Stimulated activated CD8-positive, alpha-beta memory T cell treated with anti-CD3 and anti-CD28 coated beads, Interleukin-12 subunit alpha, Interleukin-12 subunit beta, amount 100 ng/mL, for 24 hours (primary cell): ENCODE results near the gene BCAS1.

Source experiments
- DNase-seq: peaks from one replicate; pipeline ENCODE4 v3.0.0-alpha.2; 2020; ENCODE audit errors: extremely low read depth

BCAS1 gene

DNA sequence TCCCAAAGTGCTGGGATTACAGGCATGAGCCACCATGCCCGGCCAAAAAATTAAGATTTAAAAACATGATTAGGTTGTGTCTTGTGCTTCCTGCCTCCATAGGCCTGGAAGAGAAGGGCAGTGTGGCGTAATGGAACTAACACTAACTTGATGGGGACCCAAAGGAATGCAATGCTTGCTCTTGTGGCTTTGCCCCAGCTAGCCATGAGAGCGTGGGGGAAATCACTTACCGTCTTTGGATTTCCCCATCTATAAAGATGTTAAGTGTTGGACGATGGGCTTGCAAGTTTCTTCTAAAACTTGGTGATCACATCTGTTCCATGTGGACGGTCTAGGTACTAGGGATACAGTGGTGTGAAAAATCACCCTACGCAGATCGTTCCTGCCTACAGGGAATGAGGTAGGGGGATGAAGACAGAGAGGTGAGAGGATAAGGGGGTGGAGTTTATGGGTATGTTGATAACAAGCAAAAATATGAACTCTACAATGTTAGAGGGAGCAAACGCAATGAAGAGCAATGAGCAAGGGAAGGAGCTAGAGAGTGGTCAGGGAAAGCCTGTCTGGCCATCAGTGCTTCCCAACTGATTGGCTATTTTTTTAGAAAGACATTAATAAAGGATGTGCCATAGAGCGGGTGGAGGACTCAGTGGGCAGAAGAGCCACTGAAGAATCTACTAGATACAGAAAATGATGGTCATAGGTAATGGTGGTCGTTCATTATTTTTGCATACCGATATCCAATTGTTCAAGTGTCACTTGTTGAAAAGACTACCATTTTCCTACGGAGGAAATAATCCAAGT is 165.2 kb downstream of the BCAS1 start:
- no peak for DNase-seq

DNA sequence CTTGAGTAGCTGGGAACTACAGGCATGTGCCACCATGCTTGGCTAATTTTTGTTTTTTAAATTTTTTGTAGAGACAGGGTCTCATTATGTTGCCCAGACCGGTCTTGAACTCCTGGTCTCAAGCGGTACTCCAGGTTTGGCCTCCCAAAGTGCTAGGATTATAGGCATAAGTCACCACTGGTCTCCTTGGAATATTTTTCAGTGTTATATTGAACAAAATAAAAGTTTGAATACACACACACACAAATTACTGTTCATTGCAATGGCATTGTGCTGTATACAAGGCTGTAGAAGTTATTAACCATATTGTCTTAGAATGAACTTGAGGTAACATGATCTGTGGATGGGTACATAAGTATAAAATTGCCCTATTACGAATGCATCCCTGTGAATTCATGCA is 166.1 kb downstream of the BCAS1 start:
- DNase-seq, result no peak

DNA sequence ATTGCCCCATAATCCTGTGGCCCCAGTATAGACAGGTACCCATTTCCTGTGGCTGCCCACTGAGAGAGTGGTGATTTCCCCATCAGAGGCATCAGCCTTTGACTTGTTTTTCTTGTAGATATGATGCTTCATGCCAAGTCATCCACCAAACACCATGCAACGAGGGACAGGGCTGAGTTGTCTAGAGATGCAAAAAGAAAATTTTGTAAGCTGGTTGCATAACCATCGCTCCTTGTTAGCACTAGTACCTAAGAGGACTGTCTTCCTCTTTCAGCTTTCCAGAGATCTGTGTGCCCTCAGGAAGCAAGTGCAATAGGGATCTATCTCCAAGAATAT is 166.8 kb downstream of the BCAS1 start:
- no peak for DNase-seq

DNA sequence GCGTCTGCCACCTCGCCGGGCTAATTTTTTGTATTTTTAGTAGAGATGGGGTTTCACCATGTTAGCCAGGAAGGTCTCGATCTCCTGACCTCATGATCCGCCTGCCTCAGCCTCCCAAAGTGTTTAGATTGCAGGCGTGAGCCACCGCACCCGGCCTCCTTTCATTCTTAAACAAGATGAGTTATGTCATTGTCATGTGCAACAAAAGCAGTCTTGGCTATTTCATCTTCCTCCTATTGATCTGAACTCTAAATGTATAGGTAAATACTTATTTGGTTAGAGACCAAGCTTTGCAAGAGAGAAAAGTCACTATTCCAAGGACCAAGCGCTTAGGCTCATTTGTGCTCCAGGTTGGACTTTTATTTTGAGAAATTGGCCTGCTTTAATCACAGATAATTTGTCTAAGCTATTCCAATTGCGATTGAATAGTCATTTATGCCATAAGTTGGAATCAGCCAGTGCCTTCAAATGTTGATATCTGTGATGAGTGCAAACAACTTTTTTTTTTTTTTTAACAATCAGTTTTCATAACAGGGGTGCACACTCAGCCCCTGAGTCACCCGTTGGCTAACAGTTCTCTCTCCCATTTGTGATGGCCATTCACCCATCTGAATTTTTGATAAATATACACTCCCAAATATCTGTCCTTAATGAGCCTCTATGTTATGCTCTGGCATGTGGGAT is 167.3 kb downstream of the BCAS1 start:
- DNase-seq, result no peak

DNA sequence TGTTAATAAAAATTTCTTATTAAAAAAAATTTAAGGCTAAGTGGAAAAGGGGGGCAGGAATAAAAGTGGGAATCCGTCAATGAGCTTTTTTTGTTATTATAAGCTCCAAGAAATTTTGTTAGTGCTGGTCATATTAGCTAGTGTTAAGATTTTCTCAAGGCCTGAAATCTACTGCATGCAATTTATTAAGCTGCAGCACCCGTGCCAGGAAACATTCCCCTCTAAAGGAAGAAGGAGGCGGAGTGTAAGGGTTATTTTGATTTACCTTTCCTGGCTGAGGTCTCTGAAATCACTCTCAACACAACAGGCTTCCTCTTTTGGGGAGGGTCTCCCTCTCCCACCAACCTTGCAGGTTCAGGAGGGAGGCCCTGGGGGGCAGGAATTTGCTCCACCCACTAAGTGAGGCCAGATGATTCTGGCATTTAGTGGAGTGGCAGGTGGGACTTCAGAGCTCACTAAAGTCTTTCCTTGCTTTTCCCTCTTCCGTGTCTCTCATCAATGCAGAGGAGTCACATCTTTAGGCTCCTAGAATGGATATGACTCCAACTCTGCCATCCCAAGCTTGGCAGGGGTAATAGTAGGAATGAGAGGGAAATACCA is 168.8 kb downstream of the BCAS1 start:
- DNase-seq, result no peak

DNA sequence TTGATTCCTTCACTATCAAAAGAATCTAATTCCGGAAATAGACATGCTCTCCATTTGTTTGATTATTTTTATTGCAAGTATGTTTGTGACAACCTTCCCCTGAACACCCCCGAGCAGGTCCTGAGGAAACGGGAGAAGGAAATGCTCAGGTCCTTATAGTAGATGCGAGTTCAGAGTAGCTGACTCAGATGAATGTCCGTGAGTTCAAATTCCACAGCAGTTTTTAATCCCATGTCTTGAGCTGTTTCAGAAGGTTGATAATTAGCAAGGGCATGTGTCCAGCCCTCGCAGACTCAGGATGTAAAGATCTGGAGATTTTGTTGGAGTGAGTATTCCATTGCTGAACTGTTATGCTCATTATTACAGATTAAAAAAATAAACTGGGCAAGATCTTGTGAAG is 169.3 kb downstream of the BCAS1 start:
- no peak for DNase-seq

DNA sequence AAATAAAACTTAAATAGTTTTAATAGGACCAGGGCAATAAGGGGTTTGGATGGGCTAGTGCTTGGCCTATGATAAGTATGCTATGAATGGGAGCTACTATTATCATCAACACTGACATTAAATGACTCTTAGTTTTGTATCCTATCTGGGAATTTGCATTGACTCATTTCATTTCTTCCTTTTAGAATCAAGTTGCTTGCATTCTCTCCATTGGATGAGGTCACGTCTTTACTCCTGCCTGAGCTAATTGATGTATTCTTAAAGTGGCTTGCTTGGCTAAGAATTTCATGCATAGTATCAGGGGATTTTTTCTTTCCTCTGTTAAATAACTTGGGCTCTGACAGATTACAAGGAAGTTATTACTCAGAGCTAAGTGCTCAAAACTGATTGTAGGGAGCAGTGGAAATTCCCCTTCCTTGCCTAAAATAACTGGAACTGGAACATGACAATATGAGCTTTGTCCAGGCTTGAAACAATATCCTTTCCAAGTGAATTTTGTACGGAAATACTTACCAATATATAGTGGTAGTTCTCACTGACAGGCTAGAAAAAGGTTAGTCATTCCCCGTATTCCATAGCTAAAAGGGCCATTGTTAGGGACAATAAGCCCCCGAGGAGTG is 169.9 kb downstream of the BCAS1 start:
- no peak for DNase-seq

DNA sequence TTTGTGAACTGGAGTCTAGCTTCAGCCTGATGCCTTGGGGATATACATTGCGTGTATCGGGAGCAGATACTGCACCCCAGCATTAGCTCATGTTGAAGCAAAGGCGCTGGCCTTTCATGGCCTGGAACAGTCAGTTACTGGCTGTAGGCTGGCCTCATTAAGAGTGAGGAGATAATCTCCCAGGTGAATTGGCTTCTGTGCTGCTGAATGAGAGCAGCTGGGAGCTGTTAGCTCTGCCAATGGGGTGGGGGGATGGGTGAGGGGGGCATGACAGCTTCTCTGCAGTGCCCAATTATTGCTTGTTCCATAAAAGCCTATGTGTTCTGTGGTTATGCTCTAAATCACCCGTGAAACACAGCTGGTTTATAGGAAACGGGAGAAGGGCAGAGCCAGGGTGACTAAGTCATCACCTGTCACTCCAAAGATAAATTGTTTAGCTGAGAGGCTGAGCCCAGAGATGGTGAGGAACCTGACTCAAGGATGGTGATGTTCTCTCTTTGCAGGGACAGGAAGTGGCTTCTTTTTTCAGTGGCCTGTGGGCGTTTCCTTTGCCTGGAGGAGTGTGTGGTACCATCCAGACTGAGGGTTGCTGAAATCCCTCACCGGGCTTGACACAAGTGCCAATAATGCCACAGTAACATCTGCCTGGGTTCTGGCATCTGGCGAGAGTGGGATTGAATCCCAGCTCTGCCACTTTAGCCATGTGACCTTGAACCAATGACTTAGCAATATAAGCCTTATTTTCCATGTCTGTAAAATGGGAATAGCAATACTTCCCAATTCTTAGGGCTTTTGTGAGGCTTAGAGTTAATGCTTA is 170.8 kb downstream of the BCAS1 start:
- no peak for DNase-seq

DNA sequence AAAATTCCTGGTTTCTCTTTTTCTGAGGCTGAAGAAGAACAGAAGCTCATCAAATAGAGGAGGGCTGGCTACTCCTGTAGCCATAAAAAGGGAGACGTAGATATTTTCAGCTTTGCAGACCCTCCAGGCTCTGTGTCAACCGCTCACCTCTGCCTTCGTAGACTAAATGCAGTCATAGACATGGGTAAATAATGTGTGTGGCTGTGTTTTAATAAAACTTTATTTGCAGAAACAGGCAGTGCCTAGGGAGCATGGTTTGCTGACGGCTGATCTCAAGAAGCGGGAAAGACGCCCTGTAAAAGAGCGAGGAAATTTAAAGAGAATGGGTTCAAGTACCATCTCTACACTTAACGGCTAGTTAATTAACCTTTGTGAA is 171.8 kb downstream of the BCAS1 start:
- DNase-seq, result no peak

DNA sequence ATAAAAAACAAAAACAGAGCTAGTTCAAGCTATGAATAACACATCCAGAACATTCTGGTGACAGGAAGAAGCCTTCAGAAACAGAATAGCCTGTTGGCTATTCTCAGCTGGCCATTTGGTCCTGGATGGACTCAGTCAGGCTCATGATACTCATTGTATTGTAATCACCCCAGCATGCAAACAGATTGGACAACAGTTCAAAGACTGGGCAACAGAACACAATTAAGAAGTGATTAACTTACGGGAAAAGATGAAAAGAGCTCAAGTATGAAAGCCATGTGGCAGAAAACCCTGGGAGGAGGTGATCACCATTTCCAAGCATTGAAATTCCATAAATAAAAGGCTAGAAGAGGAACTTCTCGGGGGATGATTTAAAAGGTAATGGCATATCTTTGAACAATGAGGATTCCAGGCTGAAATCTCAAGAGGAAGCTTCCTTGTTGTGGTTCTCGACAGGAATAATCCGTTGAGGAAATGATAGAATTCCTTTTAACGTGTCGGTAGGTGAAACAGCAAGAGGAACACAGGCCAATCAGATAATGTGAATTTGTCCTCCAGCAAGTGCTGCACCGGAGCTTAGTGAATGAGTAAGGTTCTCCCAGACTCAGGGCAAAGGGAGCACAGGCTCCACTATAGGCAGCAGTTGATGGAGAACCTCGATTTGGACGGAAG is 172.4 kb downstream of the BCAS1 start:
- no peak for DNase-seq

DNA sequence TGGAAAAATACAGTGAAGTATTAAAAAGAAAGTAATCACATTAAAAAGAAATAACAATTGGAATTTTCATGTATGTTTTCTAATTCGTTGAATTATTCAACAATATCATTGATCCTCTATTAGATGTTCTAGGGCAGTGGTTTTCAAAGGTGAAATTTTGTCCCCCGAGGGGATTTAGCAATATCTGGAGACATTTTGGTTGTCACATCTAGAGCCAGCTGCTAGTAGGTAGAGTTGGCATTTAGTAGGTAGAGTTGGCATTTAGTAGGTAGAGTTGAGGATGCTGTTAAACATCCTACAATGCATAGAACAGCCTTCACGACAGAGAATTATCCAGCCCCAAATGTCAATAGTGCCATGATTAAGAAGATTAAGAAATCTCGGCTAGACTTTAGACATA is 173.7 kb downstream of the BCAS1 start:
- no peak for DNase-seq

DNA sequence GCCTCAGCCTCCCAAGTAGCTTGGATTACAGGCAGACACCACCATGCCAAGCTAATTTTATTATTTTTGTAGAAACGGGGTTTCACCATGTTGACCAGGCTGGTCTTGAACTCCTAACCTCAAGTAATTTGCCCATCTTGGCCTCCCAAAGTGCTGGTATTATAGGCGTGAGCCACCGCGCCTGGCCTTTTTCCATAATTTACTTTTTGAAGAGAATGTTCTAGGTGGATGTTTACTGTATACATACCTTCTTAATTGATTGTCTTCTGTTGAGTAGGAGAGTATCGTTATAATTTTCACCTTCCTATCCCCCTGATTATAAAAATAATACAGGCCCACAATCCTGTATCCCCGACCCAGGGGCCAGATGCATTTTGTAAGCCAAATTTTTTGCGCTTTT is 174.4 kb downstream of the BCAS1 start:
- no peak for DNase-seq

DNA sequence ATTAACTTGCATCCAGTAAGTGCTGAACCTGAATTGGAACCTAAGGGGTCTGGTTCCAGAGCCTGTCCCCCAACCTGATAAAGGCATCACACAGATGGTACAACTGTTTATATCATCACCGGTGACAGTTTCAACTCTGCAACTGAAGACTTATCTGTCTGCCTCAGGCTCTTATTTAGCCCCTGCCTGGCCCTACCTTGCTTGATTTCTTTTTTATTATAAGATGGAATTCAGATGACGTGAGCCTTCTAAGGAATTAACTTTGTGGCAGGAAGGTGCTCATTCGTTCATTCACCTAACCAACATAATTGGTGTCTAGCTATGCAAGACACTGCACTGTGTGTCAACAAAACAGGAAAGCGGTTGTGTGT is 175.0 kb downstream of the BCAS1 start:
- DNase-seq, result no peak

DNA sequence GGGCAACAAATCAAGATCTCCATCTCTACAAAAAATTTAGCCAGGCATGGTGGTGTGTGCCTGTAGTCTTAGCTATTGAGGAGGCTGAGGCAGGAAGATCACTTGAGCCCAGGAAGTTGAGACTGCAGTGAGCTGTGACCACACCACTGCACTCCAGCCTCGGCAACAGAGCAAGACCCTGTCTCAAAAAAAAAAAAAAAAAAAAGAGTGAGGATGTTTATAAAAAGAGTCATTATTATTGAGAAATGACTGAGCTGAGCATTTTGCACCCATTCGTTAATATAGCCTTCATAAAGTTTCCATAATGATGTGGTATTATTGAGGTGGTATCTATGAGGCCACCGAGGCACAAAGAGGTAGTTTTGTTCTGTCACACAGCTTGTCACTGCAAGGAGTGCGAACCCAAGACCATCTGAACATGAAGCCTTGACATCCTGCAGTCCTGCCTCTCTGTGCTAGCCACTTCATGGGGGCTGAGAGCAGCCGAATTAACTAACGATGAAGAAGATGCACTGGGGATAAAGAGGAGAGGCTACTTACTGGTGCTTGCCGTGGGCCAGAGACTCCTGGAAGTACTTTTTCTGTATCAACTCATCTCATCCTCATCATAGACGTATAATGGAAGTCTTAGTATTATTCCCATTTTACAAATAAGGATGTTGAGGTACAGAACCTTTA is 175.5 kb downstream of the BCAS1 start:
- DNase-seq, result no peak
